K562 (cell line): ENCODE results near the gene LCA5L. TPM values are rescaled to one million over a fixed set of nuclear protein-coding genes. Genes with fewer than 3 reads are reported as not detected.

ENCODE experiments used
- CBFA2T2 ChIP-seq: fragments of 450-650 bp; conservative IDR thresholded peaks from 2 replicates; pipeline ENCODE4 v1.6.1; 2017; ENCODE audit warnings: mild to moderate bottlenecking
- CUX1 ChIP-seq: fragments of 200-800 bp; sonication (Bioruptor generic); IDR thresholded peaks from 2 replicates; pipeline ENCODE4 v1.6.1; 2016; ENCODE audit warnings: missing genetic modification characterization, missing compliant biosample characterization
- E2F4 ChIP-seq: sonication (generic); formaldehyde crosslinking; IDR thresholded peaks from 2 replicates; pipeline ENCODE4 v1.8.0; 2022; ENCODE audit warnings: mild to moderate bottlenecking, low read depth, missing genetic modification reagents
- ETV6 ChIP-seq, 3 experiments: fragments of 150-350 bp in 1 of 3; sonication (generic) in 1 of 3; formaldehyde crosslinking in 1 of 3; IDR thresholded peaks; 2 replicates each; pipeline versions ENCODE4 v1.6.1 to v1.8.0; 2014 to 2022; ENCODE audit warnings: borderline replicate concordance in 2 of 3, low read depth in 2 of 3, antibody characterized with exemption in 1 of 3, low read length in 1 of 3, mild to moderate bottlenecking in 1 of 3, missing genetic modification reagents in 1 of 3
- HDAC3 ChIP-seq: fragments of 450-650 bp; IDR thresholded peaks from 2 replicates; pipeline ENCODE4 v1.6.1; 2018; ENCODE audit warnings: borderline replicate concordance, mild to moderate bottlenecking, moderate library complexity; ENCODE audit not compliant: partially characterized antibody
- HNRNPH1 ChIP-seq: fragments of 200-400 bp; formaldehyde crosslinking; optimal IDR thresholded peaks from 2 replicates; pipeline ENCODE3; 2017; ENCODE audit warnings: low read depth, mild to moderate bottlenecking, low read length, moderate library complexity
- KAT2B ChIP-seq: IDR thresholded peaks from one replicate; pipeline ENCODE4 v1.6.1; 2012; ENCODE audit warnings: low read depth, mild to moderate bottlenecking, control low read depth, inconsistent platforms, low read length, moderate library complexity
- KLF1 ChIP-seq: fragments of 450-650 bp; IDR thresholded peaks from 2 replicates; pipeline ENCODE4 v1.6.1; 2016; ENCODE audit warnings: missing genetic modification characterization, missing compliant biosample characterization
- MBD2 ChIP-seq: sonication (generic); IDR thresholded peaks from 2 replicates; pipeline ENCODE4 v1.6.1; 2016; ENCODE audit warnings: low read depth, borderline replicate concordance
- NFE2L1 ChIP-seq: fragments of 450-650 bp; IDR thresholded peaks from 2 replicates; pipeline ENCODE4 v1.6.1; 2016; ENCODE audit warnings: missing genetic modification characterization, low read depth, mild to moderate bottlenecking, missing compliant biosample characterization, moderate library complexity, borderline replicate concordance
- SP1 ChIP-seq: sonication (generic); formaldehyde crosslinking; IDR thresholded peaks from 2 replicates; pipeline ENCODE4 v1.8.1; 2022; ENCODE audit warnings: mild to moderate bottlenecking, missing genetic modification reagents
- SRSF1 ChIP-seq: fragments of 200-400 bp; formaldehyde crosslinking; IDR thresholded peaks from 2 replicates; pipeline ENCODE4 v1.6.1; 2017; ENCODE audit warnings: mild to moderate bottlenecking, low read depth, low read length, moderate library complexity
- YY1 ChIP-seq, 3 experiments: IDR thresholded peaks; 2 replicates each; pipeline ENCODE4 v1.6.1; 2011; ENCODE audit warnings: low read length in 2 of 3, mild to moderate bottlenecking in 2 of 3, moderate library complexity in 2 of 3, borderline replicate concordance in 1 of 3, control low read depth in 1 of 3, low read depth in 1 of 3; ENCODE audit not compliant: insufficient read depth in 3 of 3, insufficient replicate concordance in 2 of 3, control insufficient read depth in 1 of 3, insufficient read length in 1 of 3; ENCODE audit errors: extremely low read depth in 1 of 3
- polyA plus RNA-seq, 8 experiments: library from polyadenylated mRNA; depleted of rRNA in 4 of 8; stranded (reverse) in 5 of 8; unstranded in 3 of 8; fragments of >200 nt; fragmentation: Nextera tagmentation in 2 of 8; fragmentation: Illumina TruSeq in 1 of 8; extraction: Ambion mirVana in 2 of 8; extraction: Trizol in 1 of 8; gene quantifications; 2 replicates each; pipeline versions ENCODE4 v1.2.1 to v1.2.3, GENCODE V29; 2011 to 2014; ENCODE audit warnings: inconsistent platforms in 1 of 8, missing spikeins in 1 of 8
- total RNA-seq, 7 experiments: library from RNA; depleted of rRNA in 6 of 7; stranded (reverse); fragments of >200 nt in 6 of 7; fragmentation: Illumina TruSeq in 2 of 7; extraction: Trizol in 2 of 7; gene quantifications; 2 replicates each; pipeline versions ENCODE4 v1.2.1 to v1.2.3, GENCODE V29; 2011 to 2021; ENCODE audit warnings: low replicate concordance in 1 of 7
- TF ChIP-seq, protein P1 (sequence below): fragments of 250-450 bp; sonication (Bioruptor Pico); IDR thresholded peaks from 2 replicates; pipeline ENCODE4 v1.9.0; 2021; ENCODE audit warnings: mild to moderate bottlenecking
- TF ChIP-seq, protein P2 (sequence below): fragments of 250-450 bp; sonication (Bioruptor Pico); IDR thresholded peaks from 2 replicates; pipeline ENCODE4 v1.5.1; 2021; ENCODE audit warnings: mild to moderate bottlenecking

LCA5L gene
- total and polyA plus RNA-seq, 9 of the 15 experiments (the other 6 are each of a cell fraction or from before 2014, with no cell fraction given): 1.8 to 4.9 (median 3.8) TPM

- TF ChIP-seq KLF1: peak; percentile 65
- TF ChIP-seq MBD2: no peak
- TF ChIP-seq NFE2L1 (tag): peak; percentile 57; the same call in 1 of the 2 replicates
- no peak for TF ChIP-seq KAT2B
- TF ChIP-seq, protein P1, sequence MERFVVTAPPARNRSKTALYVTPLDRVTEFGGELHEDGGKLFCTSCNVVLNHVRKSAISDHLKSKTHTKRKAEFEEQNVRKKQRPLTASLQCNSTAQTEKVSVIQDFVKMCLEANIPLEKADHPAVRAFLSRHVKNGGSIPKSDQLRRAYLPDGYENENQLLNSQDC (CRISPR knock-in tag): no peak
- no peak for TF ChIP-seq HDAC3
- TF ChIP-seq CBFA2T2: no peak
- TF ChIP-seq, protein P2, sequence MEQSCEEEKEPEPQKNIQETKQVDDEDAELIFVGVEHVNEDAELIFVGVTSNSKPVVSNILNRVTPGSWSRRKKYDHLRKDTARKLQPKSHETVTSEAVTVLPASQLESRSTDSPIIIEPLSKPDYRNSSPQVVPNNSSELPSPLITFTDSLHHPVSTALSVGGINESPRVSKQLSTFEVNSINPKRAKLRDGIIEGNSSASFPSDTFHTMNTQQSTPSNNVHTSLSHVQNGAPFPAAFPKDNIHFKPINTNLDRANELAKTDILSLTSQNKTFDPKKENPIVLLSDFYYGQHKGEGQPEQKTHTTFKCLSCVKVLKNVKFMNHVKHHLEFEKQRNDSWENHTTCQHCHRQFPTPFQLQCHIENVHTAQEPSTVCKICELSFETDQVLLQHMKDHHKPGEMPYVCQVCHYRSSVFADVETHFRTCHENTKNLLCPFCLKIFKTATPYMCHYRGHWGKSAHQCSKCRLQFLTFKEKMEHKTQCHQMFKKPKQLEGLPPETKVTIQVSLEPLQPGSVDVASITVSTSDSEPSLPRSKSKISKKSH (CRISPR knock-in tag): no peak
- no peak for TF ChIP-seq E2F4 (CRISPR knock-in tag)
- no peak for TF ChIP-seq HNRNPH1
- no peak for TF ChIP-seq SRSF1
- TF ChIP-seq SP1 (CRISPR knock-in tag): no peak
- no peak for TF ChIP-seq YY1 (IDR thresholded peaks at IDR 0.05; ENCODE audit: borderline replicate concordance in 1 of 3, control insufficient read depth in 1 of 3, extremely low read depth in 1 of 3, insufficient read depth in 3 of 3, insufficient read length in 1 of 3, insufficient replicate concordance in 2 of 3, low read depth in 1 of 3, low read length in 2 of 3)
- peak; percentile 72; the same call in 1 of the 2 replicates for TF ChIP-seq CUX1 (CRISPR knock-in tag)
- no peak for TF ChIP-seq ETV6 (IDR thresholded peaks at IDR 0.05; ENCODE audit: borderline replicate concordance in 1 of 2, low read depth in 2 of 2, low read length in 1 of 2)
- no peak for TF ChIP-seq ETV6 (CRISPR knock-in tag; IDR thresholded peaks at IDR 0.05; ENCODE audit: borderline replicate concordance)
Observed at GRCh38 chr21:39359382-39359781, 86.2 kb downstream of the LCA5L start (continued).
